ENCODE measurements around the gene NBPF11.
"Not testable (repeated sequence)": the region's sequence is repeated elsewhere in the genome, so short reads cannot be mapped to it uniquely, and the experiment has no call there.

- TF ChIP-seq ZNF565 (CRISPR knock-in tag; conservative IDR thresholded peaks at IDR 0.05; ENCODE audit: low read depth); RARB (CRISPR knock-in tag; IDR thresholded peaks at IDR 0.05); ARNTL (CRISPR knock-in tag; IDR thresholded peaks at IDR 0.05; ENCODE audit: borderline replicate concordance, low read depth); OSR1 (CRISPR knock-in tag; IDR thresholded peaks at IDR 0.05); CREB5 (CRISPR knock-in tag; IDR thresholded peaks at IDR 0.05; ENCODE audit: low read depth); TOX (CRISPR knock-in tag; IDR thresholded peaks at IDR 0.05; ENCODE audit: borderline replicate concordance); TSHZ2 (CRISPR knock-in tag; IDR thresholded peaks at IDR 0.05); ZNF8 (CRISPR knock-in tag; IDR thresholded peaks at IDR 0.05); PATZ1 (CRISPR knock-in tag; IDR thresholded peaks at IDR 0.05; ENCODE audit: borderline replicate concordance); SNAI2 (CRISPR knock-in tag; IDR thresholded peaks at IDR 0.05): not testable (repeated sequence)
These were observed 1.1 kb downstream of the NBPF11 start for GRCh38 chr1:148150945-148151344.
